Measurements from ENCODE around the gene ITGB3BP. TPM values are rescaled to one million over a fixed set of nuclear protein-coding genes. Genes with fewer than 3 reads are reported as not detected.

The ITGB3BP gene
- total RNA-seq, 1 experiment from 2014 or later: 47.2 TPM

- no peak overlapping the region for H3K9ac ChIP-seq (ENCODE audit: extremely low read depth, insufficient read length, low read length)
- no peak overlapping the region for H2AFZ ChIP-seq (ENCODE audit: low read length)
- no peaks in the 10 kb centered on the region for H3K4me1 ChIP-seq (ENCODE audit: insufficient read depth, low read length)
- H4K20me1 ChIP-seq (ENCODE audit: control insufficient read depth, insufficient read depth, insufficient read length): no peaks in the 10 kb centered on the region
- H3K27ac ChIP-seq (ENCODE audit: insufficient read length, low read depth, low read length): no peak overlapping the region
- TF ChIP-seq CTCF (conservative IDR thresholded peaks at IDR 0.05): no peak
- no peak overlapping the region for H2BK5ac ChIP-seq (ENCODE audit: insufficient read length, low read length)
- no peak overlapping the region for H4K8ac ChIP-seq (replicated peaks; ENCODE audit: insufficient read length, low read depth, low read length)
- H2BK20ac ChIP-seq (ENCODE audit: low read depth, low read length, poor library complexity, severe bottlenecking): no peak overlapping the region
- no peak overlapping the region for H3K18ac ChIP-seq (ENCODE audit: insufficient read length, low read depth, low read length)
- no peak overlapping the region for H3K23ac ChIP-seq (ENCODE audit: insufficient read length, low read depth, low read length)
- no peaks in the 10 kb centered on the region for H3K23me2 ChIP-seq (ENCODE audit: insufficient read length, low read depth, low read length, poor library complexity, severe bottlenecking)
- H3K14ac ChIP-seq (ENCODE audit: insufficient read depth, low read length): no peak overlapping the region
- H3K4ac ChIP-seq (ENCODE audit: low read depth, low read length): no peak overlapping the region
- H2BK12ac ChIP-seq (ENCODE audit: insufficient read length, low read depth, low read length): no peak overlapping the region
- H3K79me1 ChIP-seq (ENCODE audit: insufficient read depth, low read depth, low read length, poor library complexity, severe bottlenecking): no peaks in the 10 kb centered on the region
- H3K27me3 Mint-ChIP-seq (ENCODE audit: low read depth): no peaks in the 10 kb centered on the region
- no peak for DNase-seq
- no peak overlapping the region for H2BK120ac ChIP-seq (ENCODE audit: low read depth, low read length, poor library complexity, severe bottlenecking)
- H2AK5ac ChIP-seq (ENCODE audit: insufficient read length, low read length): no peak overlapping the region
- H3K79me2 ChIP-seq (ENCODE audit: insufficient read depth, low read length): no peaks in the 10 kb centered on the region; the same call in 1 of the 2 replicates
- H4K91ac ChIP-seq (ENCODE audit: insufficient read length, low read depth, low read length): no peak overlapping the region
- H3K36me3 Mint-ChIP-seq (ENCODE audit: insufficient read depth in 1 of 3, low read depth in 3 of 3): peaks cover 14 to 26% (median 16%) of the 10 kb centered on the region in 3 experiments
- H3K27me3 ChIP-seq (ENCODE audit: insufficient read depth, low read length): no peaks in the 10 kb centered on the region
- H3T11ph ChIP-seq (ENCODE audit: low read length): no peak overlapping the region
- peaks cover 7 to 8% of the 10 kb centered on the region in 2 experiments; a peak in 4 of 5 replicates for H3K9me3 Mint-ChIP-seq
- H3K56ac ChIP-seq (ENCODE audit: insufficient read length, low read depth, low read length): no peak overlapping the region
- H2BK15ac ChIP-seq (ENCODE audit: low read depth, low read length): no peak overlapping the region
- no peaks in the 10 kb centered on the region for H3K9me3 ChIP-seq (ENCODE audit: control insufficient read depth, low read depth, low read length)
- no peak overlapping the region for H3K4me2 ChIP-seq (ENCODE audit: insufficient read depth, insufficient read length, low read length)
- H3K4me3 Mint-ChIP-seq: no peak overlapping the region
- H3K27ac Mint-ChIP-seq: no peak overlapping the region
- H4K5ac ChIP-seq (ENCODE audit: insufficient read length, low read depth, low read length): no peak overlapping the region
- no peaks in the 10 kb centered on the region for H3K4me1 Mint-ChIP-seq
Measured at GRCh38 chr1:63512584-63512983, 10.4 kb downstream of the ITGB3BP start.

Measured in H9 (cell line).